GM18502 (cell line): ENCODE measurements around the gene THRB.

Experiments used
- ATAC-seq: cut with Tn5 transposase; IDR thresholded peaks from one replicate; pipeline ENCODE4 v1.9.1; 2021; ENCODE audit warnings: mild to moderate bottlenecking; ENCODE audit not compliant: unreplicated experiment, poor library complexity

THRB gene

DNA sequence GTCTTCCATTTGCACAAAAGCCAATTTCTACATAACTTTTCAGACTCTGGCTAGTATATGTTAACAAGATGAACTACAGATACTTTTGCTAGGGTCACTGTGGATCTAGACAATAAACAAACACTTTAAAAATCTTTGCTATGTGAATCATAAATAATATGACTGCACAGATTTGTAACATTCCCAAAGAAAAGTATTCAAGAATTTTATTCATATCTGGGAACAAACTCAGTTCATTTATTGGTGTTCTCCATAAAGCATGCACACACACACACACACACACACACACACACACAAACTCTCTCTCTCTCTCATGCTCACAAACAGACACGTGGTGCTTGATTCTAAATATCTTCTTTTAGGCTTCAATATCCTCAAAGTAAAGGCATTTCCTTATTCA, 18.8 kb upstream of the THRB start:
- no peak for ATAC-seq

DNA sequence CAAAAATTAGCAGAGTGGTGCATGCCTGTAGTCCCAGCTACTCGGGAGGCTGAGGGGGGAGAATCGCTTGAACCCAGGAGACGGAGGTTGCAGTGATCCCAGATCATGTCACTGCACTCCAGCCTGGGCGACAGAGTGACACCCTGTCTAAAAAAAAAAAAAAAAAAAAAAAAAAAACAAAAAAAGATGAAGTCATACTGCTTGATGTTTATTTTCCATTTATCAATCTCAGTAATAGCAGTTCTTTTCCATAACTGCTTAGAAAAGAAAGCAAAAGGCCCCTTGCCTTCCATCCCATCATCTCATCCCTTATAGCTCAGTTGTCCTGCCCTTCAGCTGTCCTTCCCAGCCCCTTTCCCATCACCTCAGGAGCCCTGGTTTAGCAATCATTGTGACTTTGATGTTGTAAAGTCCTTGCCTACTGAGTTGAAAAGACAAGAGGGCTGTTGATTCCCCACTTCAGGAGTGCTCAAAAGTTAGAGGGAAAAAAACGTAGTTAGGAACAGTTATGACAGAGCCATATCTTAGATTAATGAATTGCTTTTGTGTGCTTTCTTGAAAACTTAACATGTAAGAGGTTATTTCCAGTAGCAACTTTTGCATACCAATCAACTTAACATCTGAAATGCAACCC, 18.0 kb upstream of the THRB start:
- ATAC-seq, result no peak

DNA sequence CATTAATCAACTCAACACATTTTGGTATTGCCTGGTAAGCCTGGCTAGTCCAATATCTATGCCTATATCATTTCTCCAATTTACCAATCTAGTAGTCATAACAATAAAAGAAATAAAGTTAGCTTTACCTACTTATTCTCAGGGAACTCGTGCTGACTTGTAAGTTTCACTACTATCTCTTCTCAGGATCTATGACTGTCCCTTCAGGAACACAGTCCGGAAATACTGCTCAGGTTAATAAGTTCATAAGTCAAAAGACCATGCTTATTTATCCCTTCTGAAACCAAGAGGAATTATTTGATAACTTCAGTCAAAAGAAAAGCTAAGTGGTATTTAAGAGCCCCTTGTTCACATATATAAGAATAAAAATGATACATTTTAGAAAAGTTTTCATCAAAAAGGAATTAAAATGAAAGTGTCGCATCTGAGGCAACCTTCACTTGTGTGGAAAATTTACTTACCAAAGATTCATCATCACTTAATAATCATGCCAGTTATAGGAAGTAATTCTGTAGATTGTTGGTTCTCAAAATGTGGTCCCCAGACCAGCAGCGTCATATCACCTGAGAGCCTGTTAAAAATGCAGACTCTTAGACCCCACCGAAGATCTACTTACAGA, 15.5 kb upstream of the THRB start:
- ATAC-seq, result no peak

DNA sequence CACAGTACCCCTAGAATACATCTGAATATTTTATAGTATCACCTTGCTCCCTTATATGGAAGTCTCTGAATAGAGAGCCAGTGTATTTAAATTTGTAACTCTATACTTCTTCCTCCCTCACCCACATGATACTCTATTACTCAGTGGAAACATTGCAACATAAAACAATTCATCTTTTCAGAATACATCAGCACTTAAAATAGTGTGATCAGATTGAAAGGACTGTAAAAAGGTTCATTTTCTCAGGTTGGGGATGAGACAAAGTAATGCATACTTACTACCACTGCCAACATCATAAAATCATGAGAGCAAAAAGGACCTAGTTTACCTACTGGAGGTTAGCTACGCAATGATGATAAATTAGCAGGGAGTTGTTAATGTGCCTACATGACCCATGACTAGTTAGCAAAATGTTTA, 13.8 kb upstream of the THRB start:
- no peak for ATAC-seq

DNA sequence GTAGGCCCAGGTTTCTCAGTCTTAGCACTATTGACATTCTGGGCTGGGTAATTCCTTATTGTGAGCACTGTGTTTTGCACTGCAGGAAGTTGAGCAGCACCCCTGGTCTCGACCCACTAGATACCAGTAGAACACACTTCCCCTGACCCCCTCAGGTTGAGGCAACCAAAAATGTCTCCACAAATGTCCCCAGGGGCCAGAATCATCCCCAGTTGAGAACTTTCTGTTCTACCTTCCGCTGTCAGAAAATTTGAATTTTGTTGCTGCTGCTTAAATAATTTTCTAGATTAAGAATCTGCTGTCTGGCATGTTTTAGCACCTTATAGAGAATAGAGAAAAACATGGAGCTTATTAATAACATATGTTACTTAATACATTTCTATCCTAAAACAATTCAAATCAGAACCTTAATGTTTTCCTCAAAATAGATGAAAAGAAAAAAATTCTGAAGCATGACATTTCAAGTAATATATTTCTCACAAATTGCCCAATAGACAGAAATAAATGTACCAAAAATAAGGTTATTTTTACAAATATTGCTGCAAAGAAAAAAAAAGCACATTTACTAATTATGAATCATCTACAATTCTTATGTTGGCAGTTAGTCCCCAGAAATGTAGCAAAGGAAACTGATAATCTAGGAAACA, 13.2 kb upstream of the THRB start:
- no peak for ATAC-seq

DNA sequence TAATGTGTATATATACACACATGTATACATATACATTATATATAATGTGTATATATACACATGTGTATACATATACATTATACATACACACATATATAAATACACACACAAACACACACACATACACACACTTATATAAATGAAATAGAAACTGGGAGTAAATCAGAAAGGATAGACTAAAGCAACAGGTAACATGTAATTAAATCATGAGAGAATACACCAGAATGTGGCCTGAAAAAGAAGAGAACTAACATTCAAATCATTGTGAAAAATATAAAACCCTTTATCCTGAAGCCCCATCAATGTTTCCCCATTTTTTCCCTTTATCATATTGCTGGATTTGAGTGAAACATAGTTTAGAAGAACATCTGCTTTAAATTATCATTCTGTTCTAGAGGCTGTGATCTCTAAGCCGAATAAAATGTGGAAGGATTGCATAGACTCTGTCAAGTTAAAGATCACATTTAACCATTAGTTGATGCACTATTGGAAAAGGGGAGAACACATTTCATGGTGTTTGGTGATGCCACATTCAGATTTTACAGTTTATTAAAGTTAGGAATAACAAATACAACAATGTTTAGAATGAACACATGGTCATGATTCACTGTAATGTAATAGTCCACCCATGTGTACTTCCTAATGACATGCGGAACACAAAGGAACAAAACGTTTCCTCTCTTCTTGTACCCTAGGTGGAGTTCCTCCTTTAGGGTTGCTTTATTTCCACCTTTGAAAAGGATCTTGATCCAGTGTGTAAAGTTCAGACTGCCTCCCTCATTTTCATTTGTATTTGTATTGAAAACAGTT, 12.5 kb upstream of the THRB start:
- no peak for ATAC-seq

DNA sequence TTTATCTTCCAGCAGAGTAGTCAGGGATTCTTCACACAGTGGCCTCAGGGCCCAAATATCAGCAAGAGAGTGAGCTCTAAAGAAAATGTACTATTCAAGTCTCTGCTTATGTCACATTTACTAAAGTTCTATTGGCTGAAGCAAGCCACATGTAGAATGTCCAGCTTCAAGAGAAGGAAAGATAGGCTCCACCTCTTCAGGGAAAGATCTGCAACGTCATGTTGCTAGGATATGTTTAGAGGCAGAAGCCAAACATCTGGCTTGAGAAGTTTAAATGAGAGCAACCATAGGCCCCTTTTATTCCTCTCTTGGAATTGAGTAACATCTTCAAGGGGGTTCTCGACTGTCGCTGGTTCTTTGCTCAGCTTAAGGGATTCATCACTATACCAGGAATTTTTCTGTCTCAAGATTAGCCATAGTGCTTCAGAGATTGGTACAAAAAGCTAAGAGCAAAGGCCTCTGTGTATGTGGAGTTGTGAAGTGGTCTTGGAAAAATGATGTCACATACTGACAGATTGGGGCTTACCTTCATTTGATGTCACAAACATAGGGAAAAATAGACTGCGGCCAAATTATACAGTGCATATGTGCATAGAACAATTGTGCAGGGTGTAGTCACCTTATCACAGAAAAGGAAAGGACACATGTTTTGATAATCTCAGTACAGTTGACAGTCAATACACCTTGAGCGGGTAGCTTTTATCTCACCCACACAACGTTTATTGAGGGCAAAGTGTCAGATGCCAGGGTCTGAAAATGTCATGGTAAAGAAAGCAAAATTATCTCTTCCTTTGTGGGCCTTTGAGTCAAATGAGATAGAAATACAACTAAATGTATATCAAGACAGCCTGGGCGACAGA, 11.3 kb upstream of the THRB start:
- ATAC-seq, result no peak

DNA sequence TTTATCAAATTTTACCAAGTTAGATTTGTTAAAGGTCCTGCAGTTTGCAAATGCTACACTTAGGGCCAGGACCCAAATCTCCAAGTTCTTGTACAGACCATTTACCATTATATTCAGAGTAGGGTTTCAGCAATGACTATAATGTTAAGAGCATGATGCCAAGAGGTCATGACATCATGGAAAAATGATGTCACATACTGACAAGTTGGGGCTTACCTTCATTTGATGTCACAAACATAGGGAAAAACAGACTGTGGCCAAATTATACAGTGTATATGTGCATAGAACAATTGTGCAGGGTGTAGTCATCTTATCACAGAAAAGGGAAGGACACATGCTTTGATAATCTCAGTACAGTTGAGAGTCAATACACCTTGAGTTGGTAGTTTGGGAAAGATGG, 10.1 kb upstream of the THRB start:
- ATAC-seq, result no peak

DNA sequence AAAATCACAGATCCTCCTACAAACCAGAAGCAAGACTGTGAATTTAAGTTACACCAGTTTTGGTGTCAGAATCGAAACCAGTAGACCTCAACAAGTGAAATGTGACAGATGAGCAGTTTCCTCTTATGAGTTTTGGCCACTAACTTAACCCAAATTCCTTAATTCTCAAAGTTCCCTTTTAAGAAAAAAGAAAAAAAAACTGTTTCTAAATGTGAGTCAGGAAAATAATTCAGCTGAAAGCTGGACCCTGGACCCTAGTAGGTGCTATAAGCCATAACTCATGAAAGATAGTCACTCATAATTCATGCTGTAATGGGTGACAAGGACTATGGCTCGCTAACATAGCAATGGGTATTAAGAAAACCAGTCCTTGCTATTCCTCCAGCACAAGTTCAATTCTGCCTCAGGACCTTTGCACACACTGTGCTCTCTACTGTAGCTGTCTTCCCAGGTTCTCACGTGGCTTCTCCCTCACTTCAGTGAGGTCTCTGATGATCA, 9.0 kb upstream of the THRB start:
- ATAC-seq, result peak; percentile 96

DNA sequence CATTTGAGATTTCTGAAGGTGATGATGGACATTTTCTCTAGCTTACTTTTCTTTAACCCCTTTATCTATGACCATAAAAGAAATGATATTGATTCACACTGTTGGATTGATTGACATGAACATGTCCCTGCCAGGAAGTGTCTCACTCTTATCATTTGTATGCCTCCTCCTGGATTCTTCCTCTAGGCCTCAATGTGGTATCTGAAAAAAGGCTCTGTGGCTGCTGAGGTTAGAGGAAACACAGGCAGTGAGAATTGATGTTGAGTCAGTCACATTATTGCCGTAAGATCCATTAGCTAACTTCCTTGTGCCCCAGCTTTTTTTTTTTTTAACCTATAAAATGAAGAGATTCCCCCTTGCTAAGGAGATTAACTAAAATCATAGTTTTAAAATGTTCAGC, 8.0 kb upstream of the THRB start:
- no peak for ATAC-seq

DNA sequence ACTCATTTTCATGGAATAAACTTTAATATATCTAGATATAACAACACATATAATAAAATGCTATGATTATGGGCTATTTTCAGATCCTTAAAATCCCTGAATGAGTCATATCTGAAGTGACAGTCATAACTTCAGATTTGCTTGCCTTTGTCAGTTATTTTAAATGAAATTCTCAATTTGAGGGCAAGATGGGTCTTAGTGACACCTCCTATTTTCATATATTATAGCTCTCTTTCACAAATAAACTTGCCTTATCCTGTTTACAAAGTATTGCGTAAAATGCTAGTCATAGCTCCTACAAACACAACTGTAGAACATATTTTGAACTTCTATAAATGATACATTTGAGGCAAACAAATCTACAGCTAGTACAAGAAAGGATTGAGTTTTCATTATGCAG, 6.2 kb upstream of the THRB start:
- no peak for ATAC-seq

DNA sequence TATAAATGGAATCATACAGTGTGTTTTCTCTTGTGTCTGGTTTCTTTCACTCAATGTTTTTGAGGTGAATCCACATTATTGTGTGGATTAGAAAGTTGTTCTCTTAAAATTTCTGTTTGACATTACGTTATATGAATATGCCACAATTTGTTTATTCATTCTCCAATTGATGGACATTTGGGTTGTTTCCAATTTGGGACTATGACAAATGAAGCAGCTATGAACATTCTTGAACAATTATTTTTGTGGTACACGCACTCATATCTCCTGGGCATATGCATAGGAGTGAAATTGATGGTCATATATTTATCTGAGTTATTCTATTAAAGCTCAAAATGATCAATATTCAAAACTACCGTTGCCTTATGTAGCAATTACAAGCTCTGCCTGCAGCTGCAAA, 5.3 kb upstream of the THRB start:
- ATAC-seq, result no peak

DNA sequence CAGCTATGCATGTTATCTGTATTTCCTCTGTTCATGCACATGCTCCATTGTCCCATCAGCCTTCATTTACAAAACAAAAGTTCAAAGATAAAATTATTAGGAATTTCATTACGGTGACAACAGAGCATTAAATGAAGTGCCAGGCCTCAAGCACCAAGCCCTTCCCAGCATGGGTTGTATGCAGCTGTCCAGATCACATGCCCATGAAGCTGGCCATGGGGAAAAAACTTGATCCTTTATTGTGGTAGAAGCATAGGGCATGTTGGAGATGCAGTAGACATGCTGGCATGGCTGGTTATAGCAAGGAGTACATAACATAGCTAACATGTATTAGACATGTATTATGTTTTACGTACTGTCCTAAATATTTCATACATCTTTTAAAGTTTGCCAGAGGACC, 4.1 kb upstream of the THRB start:
- ATAC-seq, result no peak

DNA sequence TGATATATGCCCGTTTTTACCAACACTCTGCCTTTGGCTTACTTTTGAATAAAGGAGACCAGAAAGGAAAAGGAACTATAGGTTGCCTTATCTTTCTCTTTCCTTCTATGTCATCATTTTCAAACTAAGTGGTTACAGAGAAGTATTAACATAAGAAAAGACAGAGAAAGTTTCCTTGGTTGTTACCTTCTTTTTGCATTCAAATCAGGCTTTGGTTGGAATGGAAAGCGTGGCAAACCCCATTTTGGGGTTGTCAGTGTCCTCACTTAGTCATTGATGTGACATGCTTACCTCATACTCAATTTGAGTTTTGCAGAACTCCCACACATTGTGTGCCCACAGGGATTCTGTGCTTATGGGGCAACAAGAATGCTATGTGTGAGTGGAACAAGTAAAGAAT, 3.7 kb upstream of the THRB start:
- no peak for ATAC-seq

DNA sequence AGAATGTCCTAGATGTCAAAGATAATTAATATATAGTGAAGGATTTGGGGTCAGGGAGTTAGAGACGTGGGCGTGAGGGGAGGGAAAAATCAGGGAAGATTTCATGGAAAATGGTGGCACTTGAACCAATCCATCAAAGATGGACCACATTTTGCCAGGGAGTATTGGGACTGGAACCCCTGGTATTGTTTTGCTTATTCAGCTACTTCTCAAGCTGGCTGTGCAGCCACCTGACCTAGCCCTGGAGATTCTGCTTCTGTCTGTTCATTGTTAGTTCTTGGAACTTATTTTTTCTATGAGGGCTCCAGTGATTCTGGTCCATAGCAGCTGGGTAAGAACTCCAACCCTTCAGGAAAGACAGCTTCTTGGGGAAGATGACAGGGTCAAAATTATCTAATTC, 3.3 kb upstream of the THRB start:
- no peak for ATAC-seq

DNA sequence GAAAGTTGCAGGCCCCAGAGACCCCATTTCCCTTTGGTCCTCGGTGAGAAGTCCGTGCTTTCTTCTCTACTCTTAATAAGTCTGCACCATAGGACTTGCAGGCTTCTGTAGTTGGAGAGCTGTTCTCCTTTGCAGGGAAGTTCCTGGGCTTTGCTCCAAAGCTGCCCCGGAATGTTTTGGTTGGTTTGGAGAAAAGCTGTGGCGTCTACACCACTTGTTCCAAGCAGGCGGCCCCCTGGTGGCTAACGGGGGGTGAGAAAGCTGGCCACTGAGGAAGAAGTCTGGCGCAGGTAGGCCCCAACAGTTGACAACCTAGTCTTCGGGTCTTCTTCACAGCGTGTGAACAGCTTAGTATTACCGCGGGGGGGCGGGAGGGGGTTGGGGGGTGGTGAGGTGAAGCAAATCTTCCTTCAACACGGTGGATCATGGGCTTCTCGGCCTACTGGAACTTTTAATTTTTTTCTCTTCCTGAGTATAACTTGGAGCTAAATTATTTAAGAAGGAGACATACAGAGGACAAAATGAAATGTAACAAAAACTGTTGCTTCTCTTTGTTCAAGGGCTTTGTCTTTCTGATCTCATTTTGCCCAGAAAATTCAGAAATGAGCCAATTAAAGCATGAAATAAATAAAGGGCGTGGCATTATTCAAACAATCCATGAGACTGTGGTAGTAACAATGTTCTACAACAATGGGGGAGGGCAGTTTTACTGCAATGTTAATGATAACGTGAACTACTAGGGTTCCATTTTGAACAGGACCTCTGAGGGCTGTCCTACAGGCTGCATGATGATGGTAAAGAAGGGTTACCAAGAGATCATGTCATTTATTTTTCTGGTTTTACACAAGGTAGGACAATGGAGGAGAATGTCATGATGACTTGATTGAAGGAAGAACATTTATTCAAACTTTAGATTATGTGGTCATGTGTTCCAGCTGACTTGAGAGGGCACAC, 2.2 kb upstream of the THRB start:
- ATAC-seq, result no peak

DNA sequence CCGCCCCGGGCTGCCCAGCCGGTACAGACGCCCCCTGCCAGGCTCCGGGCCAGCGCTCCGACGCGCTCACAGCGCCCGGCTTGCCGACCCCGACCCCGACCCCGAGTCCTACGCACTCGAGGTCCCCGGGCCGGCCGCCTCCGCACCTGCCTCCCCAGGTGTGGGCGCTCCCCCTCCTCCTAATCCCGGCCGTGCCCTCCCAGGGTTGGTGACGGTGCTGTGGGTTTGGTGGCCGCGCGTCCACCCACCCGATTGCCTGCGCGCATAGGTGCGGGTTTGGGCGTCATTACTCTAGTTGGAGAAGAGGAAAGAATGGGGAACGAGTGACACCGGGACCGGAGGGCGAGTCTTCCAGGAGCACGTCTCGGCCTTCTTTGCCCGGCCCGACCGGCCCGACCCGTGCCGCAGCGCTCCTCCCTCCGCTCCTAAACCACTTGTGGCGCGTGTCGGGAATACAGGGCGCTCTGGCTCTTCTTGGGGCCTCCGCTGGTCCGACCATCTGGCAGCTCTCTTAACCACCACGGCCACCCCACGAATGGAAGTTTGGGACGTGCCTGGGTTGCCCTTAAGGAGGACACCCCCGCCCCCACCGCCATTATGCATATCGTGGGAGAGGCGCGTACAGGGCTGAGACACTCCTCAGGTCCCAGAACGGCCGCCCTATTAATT, 810 bp upstream of the THRB start:
- ATAC-seq, result peak; percentile 6
